ENCODE data around the gene RNF43. TPM values are rescaled to one million over a fixed set of nuclear protein-coding genes. Genes with fewer than 3 reads are reported as not detected.

The RNF43 gene
- total and polyA plus RNA-seq, 2 of the 13 experiments (the other 11 are each of a cell fraction or from before 2014, with no cell fraction given) = 31.0 to 53.4 TPM

GRCh38 chr17:58394534-58395223, 22.7 kb downstream of the RNF43 start (continued):
- TF ChIP-seq ZNF83 (CRISPR knock-in tag; IDR thresholded peaks at IDR 0.05; ENCODE audit: borderline replicate concordance) = no peak
- no peak for TF ChIP-seq ZNF513 (CRISPR knock-in tag; conservative IDR thresholded peaks at IDR 0.05)
- no peak for TF ChIP-seq ZBTB7A (CRISPR knock-in tag; IDR thresholded peaks at IDR 0.05)
- TF ChIP-seq ZNF484 (CRISPR knock-in tag; IDR thresholded peaks at IDR 0.05; ENCODE audit: borderline replicate concordance, low read depth) = no peak
- no peak for TF ChIP-seq MTF2 (CRISPR knock-in tag; IDR thresholded peaks at IDR 0.05; ENCODE audit: borderline replicate concordance)
- TF ChIP-seq PHB2 (IDR thresholded peaks at IDR 0.05; ENCODE audit: partially characterized antibody) = no peak
- TF ChIP-seq MBNL3 (CRISPR knock-in tag; conservative IDR thresholded peaks at IDR 0.05) = no peak
- TF ChIP-seq ZNF512B (CRISPR knock-in tag; IDR thresholded peaks at IDR 0.05; ENCODE audit: borderline replicate concordance) = no peak
- TF ChIP-seq ZNF580 (CRISPR knock-in tag; IDR thresholded peaks at IDR 0.05; ENCODE audit: borderline replicate concordance, low read depth) = peak; percentile 49; the same call in 1 of the 2 replicates
- no peak for TF ChIP-seq PLRG1 (conservative IDR thresholded peaks at IDR 0.05)
- TF ChIP-seq ZMYM3 (CRISPR knock-in tag; IDR thresholded peaks at IDR 0.05) = peak; percentile 48; the same call in 1 of the 2 replicates
- TF ChIP-seq CBX1 (IDR thresholded peaks at IDR 0.05; ENCODE audit: low read depth) = no peak
- 0 out of 2 replicates have a peak, but pooled peaks have one; percentile 31 for TF ChIP-seq ONECUT2 (CRISPR knock-in tag; IDR thresholded peaks at IDR 0.05)
- peak; percentile 58; the same call in 1 of the 2 replicates for TF ChIP-seq NKX3-1 (CRISPR knock-in tag; IDR thresholded peaks at IDR 0.05)
- no peak for TF ChIP-seq ETS1 (CRISPR knock-in tag; IDR thresholded peaks at IDR 0.05)
- no peak for TF ChIP-seq ZNF24 (IDR thresholded peaks at IDR 0.05)
- no peak for TF ChIP-seq ZNF260 (CRISPR knock-in tag; IDR thresholded peaks at IDR 0.05; ENCODE audit: borderline replicate concordance, low read depth)
- 0 out of 2 replicates have a peak, but pooled peaks have one; percentile 81 for TF ChIP-seq THRA (CRISPR knock-in tag; IDR thresholded peaks at IDR 0.05; ENCODE audit: borderline replicate concordance)
- no peak for TF ChIP-seq ZNF749 (CRISPR knock-in tag; IDR thresholded peaks at IDR 0.05; ENCODE audit: borderline replicate concordance)
- peak; percentile 81 for TF ChIP-seq SAP130 (CRISPR knock-in tag; IDR thresholded peaks at IDR 0.05; ENCODE audit: low read depth)
- no peak for TF ChIP-seq E2F5 (CRISPR knock-in tag; conservative IDR thresholded peaks at IDR 0.05)
- TF ChIP-seq ZKSCAN1 (IDR thresholded peaks at IDR 0.05; ENCODE audit: low read length) = no peak
- no peak for TF ChIP-seq ZNF790 (CRISPR knock-in tag; IDR thresholded peaks at IDR 0.05; ENCODE audit: borderline replicate concordance)
